Keratinocyte (primary cell): ENCODE data around the gene NPAS3. TPM values are rescaled to one million over a fixed set of nuclear protein-coding genes. Genes with fewer than 3 reads are reported as not detected.

Source experiments
- DNase-seq: peaks from one replicate; pipeline ENCODE4 v3.0.0-alpha.2; 2011; ENCODE audit warnings: low read depth, missing footprints, low spot score
- FAIRE-seq: peaks from 2 replicates; lab custom pipeline; 2011; peaks lifted over from hg19 to GRCh38; lab: Jason Lieb, UNC
- H2AFZ ChIP-seq: 2 replicates; pipeline ENCODE4 v1.6.0; 2012; ENCODE audit warnings: low read length, control low read depth, inconsistent platforms; ENCODE audit not compliant: control insufficient read depth
- H3K27ac ChIP-seq: 2 replicates; pipeline ENCODE4 v1.5.1; 2011; ENCODE audit warnings: low read length; ENCODE audit not compliant: control insufficient read depth, insufficient read depth
- H3K27me3 ChIP-seq: 3 replicates; pipeline ENCODE4 v1.6.0; 2011; ENCODE audit warnings: low read length; ENCODE audit not compliant: control insufficient read depth, insufficient read depth; ENCODE audit errors: extremely low read depth
- H3K36me3 ChIP-seq, 2 experiments: 2 replicates in 1 of 2; 3 replicates in 1 of 2; pipeline ENCODE4 v1.5.1; 2011; ENCODE audit warnings: low read length in 2 of 2, mild to moderate bottlenecking in 1 of 2; ENCODE audit not compliant: control insufficient read depth in 2 of 2, insufficient read depth in 2 of 2; ENCODE audit errors: extremely low read depth in 1 of 2
- H3K4me1 ChIP-seq: 3 replicates; pipeline ENCODE4 v1.5.1; 2011; ENCODE audit warnings: low read length; ENCODE audit not compliant: control insufficient read depth, insufficient read depth; ENCODE audit errors: extremely low read depth
- H3K4me2 ChIP-seq: 3 replicates; pipeline ENCODE4 v1.6.0; 2011; ENCODE audit warnings: low read depth, low read length; ENCODE audit not compliant: control insufficient read depth, insufficient read depth; ENCODE audit errors: extremely low read depth
- H3K4me3 ChIP-seq, 3 experiments: fragments of 200-600 bp in 1 of 3; sonication (generic) in 1 of 3; 2 replicates in 2 of 3; 3 replicates in 1 of 3; pipeline ENCODE4 v1.5.1; 2011 to 2016; ENCODE audit warnings: low read length in 3 of 3, mild to moderate bottlenecking in 3 of 3, control low read depth in 2 of 3, inconsistent platforms in 1 of 3, low read depth in 1 of 3, mixed read lengths in 1 of 3, mixed run types in 1 of 3, moderate library complexity in 1 of 3; ENCODE audit not compliant: control insufficient read depth in 2 of 3, insufficient read depth in 2 of 3; ENCODE audit errors: extremely low read depth in 1 of 3
- H3K79me2 ChIP-seq: 2 replicates; pipeline ENCODE4 v1.6.0; 2012; ENCODE audit warnings: low read length; ENCODE audit not compliant: control insufficient read depth, insufficient read depth
- H3K9ac ChIP-seq: 3 replicates; pipeline ENCODE4 v1.6.0; 2011; ENCODE audit warnings: low read length; ENCODE audit not compliant: control insufficient read depth, insufficient read depth; ENCODE audit errors: extremely low read depth
- H3K9me1 ChIP-seq: 3 replicates; pipeline ENCODE4 v1.6.0; 2011; ENCODE audit warnings: low read length; ENCODE audit not compliant: control insufficient read depth, insufficient read depth; ENCODE audit errors: extremely low read depth
- H3K9me3 ChIP-seq: 2 replicates; pipeline ENCODE4 v1.5.1; 2012; ENCODE audit warnings: low read depth, low read length; ENCODE audit not compliant: control insufficient read depth
- H4K20me1 ChIP-seq: 3 replicates; pipeline ENCODE4 v1.6.0; 2011; ENCODE audit warnings: low read length; ENCODE audit not compliant: control insufficient read depth, insufficient read depth; ENCODE audit errors: extremely low read depth
- EZH2 ChIP-seq: IDR thresholded peaks from one replicate; pipeline ENCODE4 v1.6.1; 2012; ENCODE audit warnings: inconsistent platforms, mild to moderate bottlenecking, low read length, moderate library complexity
- dilution Hi-C: fragments of 300-500 bp; cut with MboI; formaldehyde crosslinking; loops from one replicate; pipeline ENCODE4 v1.7.0; 2020; ENCODE audit warnings: low sequenced_read_pairs; ENCODE audit not compliant: extremely low pct_ligation_motif_present
- polyA plus RNA-seq, 5 experiments: library from polyadenylated mRNA; depleted of rRNA in 3 of 5; stranded (reverse) in 3 of 5; stranded (forward) in 1 of 5; unstranded in 1 of 5; fragments of >200 nt; gene quantifications; 1 replicate in 1 of 5; 2 replicates in 3 of 5; 3 replicates in 1 of 5; pipeline versions ENCODE4 v1.2.1 to v1.2.3, GENCODE V29; 2011 to 2012; ENCODE audit warnings: missing spikeins in 2 of 5, low read depth in 1 of 5, low replicate concordance in 1 of 5
- TF ChIP-seq, protein P1 (sequence below), 3 experiments: IDR thresholded peaks in 1 of 3; conservative IDR thresholded peaks in 1 of 3; optimal IDR thresholded peaks in 1 of 3; 2 replicates in 2 of 3; 3 replicates in 1 of 3; pipeline versions ENCODE3 to v1.5.1; 2011; ENCODE audit warnings: low read length in 3 of 3, mild to moderate bottlenecking in 3 of 3, moderate library complexity in 2 of 3, control low read depth in 1 of 3, inconsistent platforms in 1 of 3; ENCODE audit not compliant: insufficient read depth in 2 of 3; ENCODE audit errors: extremely low read depth in 1 of 3

Gene NPAS3
- polyA plus RNA-seq, 1 donor (not counting 4 experiments of a cell fraction or from before 2014, with no cell fraction given), result 0.07 TPM

- no peaks in the 10 kb centered on the region for H3K4me1 ChIP-seq
- FAIRE-seq (no peak), DNase-seq (no peak)
- no peaks in the 10 kb centered on the region for H3K9me1 ChIP-seq
- H3K79me2 ChIP-seq, result no peaks in the 10 kb centered on the region
- H3K4me2 ChIP-seq, result no peak overlapping the region
- no peak overlapping the region for H3K4me3 ChIP-seq
- TF ChIP-seq, protein P1, sequence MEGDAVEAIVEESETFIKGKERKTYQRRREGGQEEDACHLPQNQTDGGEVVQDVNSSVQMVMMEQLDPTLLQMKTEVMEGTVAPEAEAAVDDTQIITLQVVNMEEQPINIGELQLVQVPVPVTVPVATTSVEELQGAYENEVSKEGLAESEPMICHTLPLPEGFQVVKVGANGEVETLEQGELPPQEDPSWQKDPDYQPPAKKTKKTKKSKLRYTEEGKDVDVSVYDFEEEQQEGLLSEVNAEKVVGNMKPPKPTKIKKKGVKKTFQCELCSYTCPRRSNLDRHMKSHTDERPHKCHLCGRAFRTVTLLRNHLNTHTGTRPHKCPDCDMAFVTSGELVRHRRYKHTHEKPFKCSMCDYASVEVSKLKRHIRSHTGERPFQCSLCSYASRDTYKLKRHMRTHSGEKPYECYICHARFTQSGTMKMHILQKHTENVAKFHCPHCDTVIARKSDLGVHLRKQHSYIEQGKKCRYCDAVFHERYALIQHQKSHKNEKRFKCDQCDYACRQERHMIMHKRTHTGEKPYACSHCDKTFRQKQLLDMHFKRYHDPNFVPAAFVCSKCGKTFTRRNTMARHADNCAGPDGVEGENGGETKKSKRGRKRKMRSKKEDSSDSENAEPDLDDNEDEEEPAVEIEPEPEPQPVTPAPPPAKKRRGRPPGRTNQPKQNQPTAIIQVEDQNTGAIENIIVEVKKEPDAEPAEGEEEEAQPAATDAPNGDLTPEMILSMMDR (optimal IDR thresholded peaks at IDR 0.05 in 1 of 3, IDR thresholded peaks at IDR 0.05 in 1 of 3, conservative IDR thresholded peaks at IDR 0.05 in 1 of 3; ENCODE audit: extremely low read depth in 1 of 3, insufficient read depth in 2 of 3, low read length in 3 of 3), result no peak
- TF ChIP-seq EZH2, result no peak
- dilution Hi-C loops, result no loop called here
- H3K27me3 ChIP-seq, result no peaks in the 10 kb centered on the region
- H3K27ac ChIP-seq, result no peak overlapping the region
- no peak overlapping the region for H3K9ac ChIP-seq
- no peak overlapping the region for H2AFZ ChIP-seq
- no peaks in the 10 kb centered on the region for H4K20me1 ChIP-seq
- H3K9me3 ChIP-seq, result no peaks in the 10 kb centered on the region
- H3K36me3 ChIP-seq, result no peaks in the 10 kb centered on the region
Measured at GRCh38 chr14:33369972-33370371, 431.3 kb downstream of the NPAS3 start.

DNA sequence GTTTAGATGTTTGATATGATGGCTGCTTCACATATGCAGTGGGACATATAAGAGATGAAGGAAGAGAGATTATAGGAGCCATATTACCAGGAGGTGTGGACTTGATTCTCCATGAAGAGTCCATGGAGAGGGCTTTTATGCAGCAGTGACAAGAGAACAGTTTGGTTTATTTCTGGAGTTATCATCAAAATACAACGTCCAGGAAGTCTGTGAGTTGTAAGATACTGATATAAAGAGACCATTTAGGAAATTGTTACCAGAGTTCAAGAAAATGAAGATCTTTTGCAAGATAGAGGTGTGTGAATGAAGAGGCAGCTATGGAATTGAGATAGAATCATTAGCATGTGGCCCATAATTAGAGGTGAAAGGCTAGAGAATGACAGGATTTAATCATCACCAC is 431.7 kb downstream of the NPAS3 start:
- Histone ChIP-seq H3K4me1 (no peaks in the 10 kb centered on the region), H3K27me3 (no peaks in the 10 kb centered on the region), H3K9me3 (no peaks in the 10 kb centered on the region), H3K4me2 (no peak overlapping the region), H3K9me1 (no peaks in the 10 kb centered on the region), H3K27ac (no peak overlapping the region), H3K79me2 (no peaks in the 10 kb centered on the region), H2AFZ (no peak overlapping the region), H3K36me3 (no peaks in the 10 kb centered on the region), H4K20me1 (no peaks in the 10 kb centered on the region), H3K4me3 (no peak overlapping the region), H3K9ac (no peak overlapping the region)
- dilution Hi-C loops, result no loop called here
- TF ChIP-seq EZH2, result no peak
- TF ChIP-seq, protein P1 (optimal IDR thresholded peaks at IDR 0.05 in 1 of 3, IDR thresholded peaks at IDR 0.05 in 1 of 3, conservative IDR thresholded peaks at IDR 0.05 in 1 of 3; ENCODE audit: extremely low read depth in 1 of 3, insufficient read depth in 2 of 3, low read length in 3 of 3), result no peak
- DNase-seq, result no peak
- no peak for FAIRE-seq
